KOPT-K1 (cell line): Measurements from ENCODE around the gene GPATCH8.
"Not testable (repeated sequence)": the region's sequence is repeated elsewhere in the genome, so short reads cannot be mapped to it uniquely, and the experiment has no call there.

Source experiments
- H3K27ac ChIP-seq: fragments of 200-600 bp; sonication (generic); 2 replicates; pipeline ENCODE4 v1.5.1; 2016; ENCODE audit warnings: antibody characterized with exemption, mild to moderate bottlenecking, low read depth, low read length; ENCODE audit not compliant: poor library complexity, severe bottlenecking
- H3K36me3 ChIP-seq: fragments of 200-600 bp; sonication (generic); 2 replicates; pipeline ENCODE4 v1.5.1; 2017; ENCODE audit warnings: antibody characterized with exemption, mild to moderate bottlenecking, low read length, moderate library complexity; ENCODE audit not compliant: insufficient read depth
- H3K9me3 ChIP-seq: fragments of 200-600 bp; sonication (generic); 2 replicates; pipeline ENCODE4 v1.5.1; 2017; ENCODE audit warnings: antibody characterized with exemption, low read length, mild to moderate bottlenecking; ENCODE audit not compliant: insufficient read depth, poor library complexity, severe bottlenecking

The GPATCH8 gene

GRCh38 chr17:44384281-44384822 is 118.9 kb downstream of the GPATCH8 start:
- Histone ChIP-seq H3K36me3 (no peaks in the 10 kb centered on the region), H3K27ac (no peak overlapping the region), H3K9me3 (no peaks in the 10 kb centered on the region)

- no peak overlapping the region for H3K27ac ChIP-seq
- H3K36me3 ChIP-seq, result no peaks in the 10 kb centered on the region
- H3K9me3 ChIP-seq, result no peaks in the 10 kb centered on the region
Observed at GRCh38 chr17:44383861-44384260, 119.3 kb downstream of the GPATCH8 start.

- no peaks in the 10 kb centered on the region for H3K9me3 ChIP-seq
- H3K36me3 ChIP-seq, result no peaks in the 10 kb centered on the region
- H3K27ac ChIP-seq, result no peak overlapping the region
Observed at GRCh38 chr17:44383363-44383762, 119.8 kb downstream of the GPATCH8 start.

- H3K36me3 ChIP-seq, result no peaks in the 10 kb centered on the region
- no peaks in the 10 kb centered on the region for H3K9me3 ChIP-seq
- H3K27ac ChIP-seq, result no peak overlapping the region
Observed at GRCh38 chr17:44382917-44383316, 120.3 kb downstream of the GPATCH8 start.

GRCh38 chr17:44381810-44382305 is 121.3 kb downstream of the GPATCH8 start:
- no peaks in the 10 kb centered on the region for H3K36me3 ChIP-seq
- H3K27ac ChIP-seq, result no peak overlapping the region
- H3K9me3 ChIP-seq, result no peaks in the 10 kb centered on the region

- no peak overlapping the region for H3K27ac ChIP-seq
- no peaks in the 10 kb centered on the region for H3K9me3 ChIP-seq
- no peaks in the 10 kb centered on the region for H3K36me3 ChIP-seq
Observed at GRCh38 chr17:44380767-44381166, 122.4 kb downstream of the GPATCH8 start.

GRCh38 chr17:44379887-44380286 is 123.3 kb downstream of the GPATCH8 start:
- no peak overlapping the region for H3K27ac ChIP-seq
- no peaks in the 10 kb centered on the region for H3K9me3 ChIP-seq
- no peaks in the 10 kb centered on the region for H3K36me3 ChIP-seq

GRCh38 chr17:44378171-44378705 is 125.0 kb downstream of the GPATCH8 start:
- H3K9me3 ChIP-seq, result no peaks in the 10 kb centered on the region
- no peaks in the 10 kb centered on the region for H3K36me3 ChIP-seq
- H3K27ac ChIP-seq, result no peak overlapping the region

- H3K36me3 ChIP-seq, result no peaks in the 10 kb centered on the region
Observed at GRCh38 chr17:44376779-44377178, 126.4 kb downstream of the GPATCH8 start.

GRCh38 chr17:44376124-44376523 is 127.1 kb downstream of the GPATCH8 start:
- no peaks in the 10 kb centered on the region for H3K36me3 ChIP-seq
- H3K9me3 ChIP-seq, result no peaks in the 10 kb centered on the region
- no peak overlapping the region for H3K27ac ChIP-seq

More at GRCh38 chr17:44376779-44377178, 126.4 kb downstream of the GPATCH8 start:
- Histone ChIP-seq H3K9me3 (no peaks in the 10 kb centered on the region), H3K27ac (no peak overlapping the region)

- Histone ChIP-seq H3K36me3 (no peaks in the 10 kb centered on the region), H3K27ac (no peak overlapping the region), H3K9me3 (no peaks in the 10 kb centered on the region)
Observed at GRCh38 chr17:44375196-44376017, 127.8 kb downstream of the GPATCH8 start.

GRCh38 chr17:44374306-44375195 is 128.7 kb downstream of the GPATCH8 start:
- Histone ChIP-seq H3K27ac (no peak overlapping the region), H3K36me3 (no peaks in the 10 kb centered on the region), H3K9me3 (no peaks in the 10 kb centered on the region)

- H3K27ac ChIP-seq, result no peak overlapping the region
- H3K36me3 ChIP-seq, result no peaks in the 10 kb centered on the region
- H3K9me3 ChIP-seq, result no peaks in the 10 kb centered on the region
Observed at GRCh38 chr17:44372036-44372435, 131.2 kb downstream of the GPATCH8 start.

- not testable (repeated sequence) for H3K36me3 ChIP-seq, H3K9me3 ChIP-seq, H3K27ac ChIP-seq
Observed at GRCh38 chr17:44369414-44370023, 133.7 kb downstream of the GPATCH8 start.
